HepG2 (cell line): ENCODE data around the gene LITAFD. TPM values are rescaled to one million over a fixed set of nuclear protein-coding genes. Genes with fewer than 3 reads are reported as not detected.

ENCODE experiments used
- ARNTL ChIP-seq: sonication (generic); formaldehyde crosslinking; IDR thresholded peaks from 2 replicates; pipeline ENCODE4 v1.4.0; 2020; ENCODE audit warnings: mild to moderate bottlenecking, missing genetic modification reagents
- CC2D1A ChIP-seq: sonication (generic); formaldehyde crosslinking; IDR thresholded peaks from 2 replicates; pipeline ENCODE4 v1.8.1; 2023; ENCODE audit warnings: mild to moderate bottlenecking, missing genetic modification reagents
- EP300 ChIP-seq, 3 experiments: sonication (generic) in 1 of 3; formaldehyde crosslinking in 1 of 3; IDR thresholded peaks; 2 replicates each; pipeline versions ENCODE4 v1.5.1 to v1.6.1; 2011 to 2020; ENCODE audit warnings: low read depth in 2 of 3, low read length in 2 of 3, borderline replicate concordance in 1 of 3, improper control_type of control experiment in 1 of 3, mild to moderate bottlenecking in 1 of 3, missing genetic modification reagents in 1 of 3, moderate library complexity in 1 of 3
- ERF ChIP-seq: IDR thresholded peaks from 2 replicates; pipeline ENCODE4 v1.6.1; 2018; ENCODE audit warnings: missing biosample characterization, missing genetic modification reagents
- ESRRA ChIP-seq: sonication (generic); formaldehyde crosslinking; IDR thresholded peaks from 2 replicates; pipeline ENCODE4 v1.5.1; 2020; ENCODE audit warnings: mild to moderate bottlenecking, low read depth, missing genetic modification reagents
- FIP1L1 ChIP-seq: fragments of 200-400 bp; formaldehyde crosslinking; IDR thresholded peaks from 2 replicates; pipeline ENCODE4 v1.6.1; 2018; ENCODE audit warnings: low read depth, mild to moderate bottlenecking, low read length, moderate library complexity, borderline replicate concordance; ENCODE audit not compliant: insufficient read depth
- GLI4 ChIP-seq: sonication (generic); formaldehyde crosslinking; IDR thresholded peaks from 2 replicates; pipeline ENCODE4 v1.5.1; 2020; ENCODE audit warnings: missing genetic modification reagents, mild to moderate bottlenecking, moderate library complexity, borderline replicate concordance
- HMG20A ChIP-seq: IDR thresholded peaks from 2 replicates; pipeline ENCODE4 v1.6.1; 2016; ENCODE audit warnings: borderline replicate concordance
- KMT2A ChIP-seq: sonication (generic); formaldehyde crosslinking; IDR thresholded peaks from 2 replicates; pipeline ENCODE4 v1.4.0; 2020; ENCODE audit warnings: missing genetic modification reagents
- MATR3 ChIP-seq: sonication (generic); formaldehyde crosslinking; IDR thresholded peaks from 2 replicates; pipeline ENCODE4 v1.4.0; 2020; ENCODE audit warnings: missing genetic modification reagents
- NKX3-1 ChIP-seq: sonication (generic); formaldehyde crosslinking; IDR thresholded peaks from 2 replicates; pipeline ENCODE4 v1.5.0; 2020; ENCODE audit warnings: missing genetic modification reagents
- PAX8 ChIP-seq: sonication (generic); formaldehyde crosslinking; IDR thresholded peaks from 2 replicates; pipeline ENCODE4 v1.8.0; 2022; ENCODE audit warnings: mild to moderate bottlenecking, missing genetic modification reagents, borderline replicate concordance
- PHF21A ChIP-seq: sonication (generic); formaldehyde crosslinking; IDR thresholded peaks from 2 replicates; pipeline ENCODE4 v1.5.0; 2020; ENCODE audit warnings: mild to moderate bottlenecking, missing genetic modification reagents
- TBL1XR1 ChIP-seq: fragments of 150-350 bp; IDR thresholded peaks from 2 replicates; pipeline ENCODE4 v1.6.1; 2014; ENCODE audit warnings: borderline replicate concordance, low read length; ENCODE audit not compliant: partially characterized antibody
- TCF7 ChIP-seq: sonication (generic); IDR thresholded peaks from 2 replicates; pipeline ENCODE4 v1.6.1; 2016; ENCODE audit warnings: antibody characterized with exemption, low read depth
- TP53 ChIP-seq: sonication (generic); formaldehyde crosslinking; conservative IDR thresholded peaks from 2 replicates; pipeline ENCODE4 v1.4.0; 2020; ENCODE audit warnings: missing genetic modification reagents
- ZBTB37 ChIP-seq: sonication (generic); formaldehyde crosslinking; IDR thresholded peaks from 2 replicates; pipeline ENCODE4 v1.4.0; 2020; ENCODE audit warnings: mild to moderate bottlenecking, missing genetic modification reagents
- ZBTB8A ChIP-seq: sonication (generic); formaldehyde crosslinking; IDR thresholded peaks from 2 replicates; pipeline ENCODE4 v1.4.0; 2020; ENCODE audit warnings: mild to moderate bottlenecking, low read depth, missing genetic modification reagents, borderline replicate concordance
- ZNF143 ChIP-seq: sonication (generic); formaldehyde crosslinking; IDR thresholded peaks from 2 replicates; pipeline ENCODE4 v1.4.0; 2020; ENCODE audit warnings: missing genetic modification reagents
- ZNF180 ChIP-seq: sonication (generic); formaldehyde crosslinking; IDR thresholded peaks from 2 replicates; pipeline ENCODE4 v1.4.0; 2020; ENCODE audit warnings: low read depth, missing genetic modification reagents, borderline replicate concordance
- ZNF431 ChIP-seq: sonication (generic); formaldehyde crosslinking; IDR thresholded peaks from 2 replicates; pipeline ENCODE4 v1.9.0; 2022; ENCODE audit warnings: missing genetic modification reagents, low read depth, mild to moderate bottlenecking, borderline replicate concordance
- ZNF556 ChIP-seq: sonication (generic); formaldehyde crosslinking; IDR thresholded peaks from 2 replicates; pipeline ENCODE4 v1.4.0; 2020; ENCODE audit warnings: mild to moderate bottlenecking, missing genetic modification reagents, borderline replicate concordance
- ZNF7 ChIP-seq: IDR thresholded peaks from 2 replicates; pipeline ENCODE4 v1.6.1; 2016; ENCODE audit warnings: missing biosample characterization, missing genetic modification reagents
- ZNF839 ChIP-seq: sonication (generic); formaldehyde crosslinking; IDR thresholded peaks from 2 replicates; pipeline ENCODE4 v1.4.0; 2020; ENCODE audit warnings: missing genetic modification reagents, mild to moderate bottlenecking, borderline replicate concordance
- polyA plus RNA-seq, 8 experiments: library from polyadenylated mRNA; depleted of rRNA in 3 of 8; stranded (reverse) in 7 of 8; unstranded in 1 of 8; fragments of >200 nt; fragmentation: Illumina TruSeq in 4 of 8; extraction: Trizol in 4 of 8; gene quantifications; 2 replicates each; pipeline versions ENCODE4 v1.2.1 to v1.2.3, GENCODE V29; 2011 to 2016; ENCODE audit warnings: low read depth in 4 of 8, missing spikeins in 1 of 8, mixed read lengths in 1 of 8; ENCODE audit not compliant: insufficient read depth in 1 of 8
- total RNA-seq, 5 experiments: library from RNA; depleted of rRNA; stranded (reverse); fragments of >200 nt; fragmentation: Illumina TruSeq; extraction: Trizol; gene quantifications; 2 replicates each; pipeline ENCODE4 v1.2.3, GENCODE V29; 2016; ENCODE audit warnings: low read depth in 1 of 5
- TF ChIP-seq, protein P1 (sequence below): sonication (generic); formaldehyde crosslinking; IDR thresholded peaks from 2 replicates; pipeline ENCODE4 v1.4.0; 2020; ENCODE audit warnings: mild to moderate bottlenecking, missing genetic modification reagents
- TF ChIP-seq, protein P2 (sequence below): sonication (generic); formaldehyde crosslinking; IDR thresholded peaks from 2 replicates; pipeline ENCODE4 v1.5.1; 2020; ENCODE audit warnings: mild to moderate bottlenecking, missing genetic modification reagents, moderate library complexity

The LITAFD gene
- total and polyA plus RNA-seq, 2 of the 13 experiments (the other 11 are each of a cell fraction or from before 2014, with no cell fraction given) = not detected

DNA sequence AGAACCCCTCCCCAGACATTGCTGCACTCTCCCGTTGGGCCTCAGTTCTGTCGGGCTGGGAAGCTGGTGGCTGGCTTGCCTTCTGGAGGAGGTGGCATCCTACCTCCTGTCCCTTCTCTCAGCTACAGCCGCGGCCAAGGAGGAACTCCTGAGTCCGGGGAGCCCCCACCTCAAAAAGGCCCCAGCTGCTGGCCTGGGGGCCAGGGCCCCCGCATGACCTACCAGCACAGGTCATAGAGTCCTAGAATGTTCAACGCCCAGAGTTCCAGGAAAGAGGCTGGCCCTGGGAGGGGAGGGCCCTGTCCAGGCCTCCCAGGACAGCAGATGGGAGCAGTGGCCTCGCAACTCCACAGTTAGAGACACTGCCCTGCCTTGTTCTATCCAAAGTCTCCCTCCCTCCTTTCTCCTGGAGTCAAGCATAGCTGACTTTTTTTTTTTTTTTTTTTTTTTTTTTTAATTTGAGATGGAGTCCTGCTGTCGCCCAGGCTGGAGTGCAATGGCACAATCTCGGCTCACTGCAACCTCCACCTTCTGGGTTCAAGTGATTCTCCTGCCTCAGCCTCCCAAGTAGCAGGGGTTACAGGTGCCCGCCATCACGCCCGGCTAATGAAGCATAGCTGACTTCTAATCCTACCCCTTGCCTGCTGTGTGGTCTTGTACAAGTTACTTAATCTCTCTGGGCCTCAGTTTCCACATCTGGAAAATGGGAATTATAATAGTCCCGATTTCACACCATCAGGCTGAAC is 20.4 kb upstream of the LITAFD start (continued):
- TF ChIP-seq, protein P1, sequence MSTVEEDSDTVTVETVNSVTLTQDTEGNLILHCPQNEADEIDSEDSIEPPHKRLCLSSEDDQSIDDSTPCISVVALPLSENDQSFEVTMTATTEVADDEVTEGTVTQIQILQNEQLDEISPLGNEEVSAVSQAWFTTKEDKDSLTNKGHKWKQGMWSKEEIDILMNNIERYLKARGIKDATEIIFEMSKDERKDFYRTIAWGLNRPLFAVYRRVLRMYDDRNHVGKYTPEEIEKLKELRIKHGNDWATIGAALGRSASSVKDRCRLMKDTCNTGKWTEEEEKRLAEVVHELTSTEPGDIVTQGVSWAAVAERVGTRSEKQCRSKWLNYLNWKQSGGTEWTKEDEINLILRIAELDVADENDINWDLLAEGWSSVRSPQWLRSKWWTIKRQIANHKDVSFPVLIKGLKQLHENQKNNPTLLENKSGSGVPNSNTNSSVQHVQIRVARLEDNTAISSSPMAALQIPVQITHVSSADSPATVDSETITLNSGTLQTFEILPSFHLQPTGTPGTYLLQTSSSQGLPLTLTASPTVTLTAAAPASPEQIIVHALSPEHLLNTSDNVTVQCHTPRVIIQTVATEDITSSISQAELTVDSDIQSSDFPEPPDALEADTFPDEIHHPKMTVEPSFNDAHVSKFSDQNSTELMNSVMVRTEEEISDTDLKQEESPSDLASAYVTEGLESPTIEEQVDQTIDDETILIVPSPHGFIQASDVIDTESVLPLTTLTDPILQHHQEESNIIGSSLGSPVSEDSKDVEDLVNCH = no peak
- no peak for TF ChIP-seq GLI4 (CRISPR knock-in tag)
- no peak for TF ChIP-seq CC2D1A (CRISPR knock-in tag)
- TF ChIP-seq ARNTL = 0 out of 2 replicates have a peak, but pooled peaks have one; percentile 5
- peak; percentile 16; the same call in 1 of the 2 replicates for TF ChIP-seq HMG20A
- no peak for TF ChIP-seq ZNF839 (CRISPR knock-in tag)
- TF ChIP-seq ZNF556 (CRISPR knock-in tag) = no peak
- TF ChIP-seq NKX3-1 (CRISPR knock-in tag) = no peak
- TF ChIP-seq TBL1XR1 = no peak
- no peak for TF ChIP-seq TP53 (CRISPR knock-in tag)
- no peak for TF ChIP-seq ZNF7 (CRISPR knock-in tag)
- TF ChIP-seq FIP1L1 = peak; percentile 77; the same call in 1 of the 2 replicates
- TF ChIP-seq ZNF180 (CRISPR knock-in tag) = no peak
- TF ChIP-seq ESRRA (CRISPR knock-in tag) = no peak
- TF ChIP-seq KMT2A (CRISPR knock-in tag) = peak; percentile 17; the same call in 1 of the 2 replicates
- TF ChIP-seq ZNF431 (CRISPR knock-in tag) = 0 out of 2 replicates have a peak, but pooled peaks have one; percentile 19
- TF ChIP-seq EP300 (IDR thresholded peaks at IDR 0.05; ENCODE audit: low read depth in 2 of 2, low read length in 2 of 2) = no peak
- no peak for TF ChIP-seq EP300 (CRISPR knock-in tag; IDR thresholded peaks at IDR 0.05; ENCODE audit: borderline replicate concordance)
- no peak for TF ChIP-seq ZBTB37 (CRISPR knock-in tag)
- no peak for TF ChIP-seq TCF7
- TF ChIP-seq PHF21A (CRISPR knock-in tag) = peak; percentile 50
- no peak for TF ChIP-seq MATR3 (CRISPR knock-in tag)
- no peak for TF ChIP-seq ZBTB8A (CRISPR knock-in tag)
- TF ChIP-seq PAX8 = no peak
- TF ChIP-seq, protein P2, sequence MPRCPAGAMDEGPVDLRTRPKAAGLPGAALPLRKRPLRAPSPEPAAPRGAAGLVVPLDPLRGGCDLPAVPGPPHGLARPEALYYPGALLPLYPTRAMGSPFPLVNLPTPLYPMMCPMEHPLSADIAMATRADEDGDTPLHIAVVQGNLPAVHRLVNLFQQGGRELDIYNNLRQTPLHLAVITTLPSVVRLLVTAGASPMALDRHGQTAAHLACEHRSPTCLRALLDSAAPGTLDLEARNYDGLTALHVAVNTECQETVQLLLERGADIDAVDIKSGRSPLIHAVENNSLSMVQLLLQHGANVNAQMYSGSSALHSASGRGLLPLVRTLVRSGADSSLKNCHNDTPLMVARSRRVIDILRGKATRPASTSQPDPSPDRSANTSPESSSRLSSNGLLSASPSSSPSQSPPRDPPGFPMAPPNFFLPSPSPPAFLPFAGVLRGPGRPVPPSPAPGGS = no peak; the same call in 1 of the 2 replicates
- no peak for TF ChIP-seq ZNF143 (CRISPR knock-in tag)
- TF ChIP-seq ERF (CRISPR knock-in tag) = no peak
